HG03196 (cell line): ENCODE data around the gene RASD2.

ENCODE experiments used
- ATAC-seq: cut with Tn5 transposase; IDR thresholded peaks from one replicate; pipeline ENCODE4 v1.9.1; 2021; ENCODE audit not compliant: unreplicated experiment

Gene RASD2

DNA sequence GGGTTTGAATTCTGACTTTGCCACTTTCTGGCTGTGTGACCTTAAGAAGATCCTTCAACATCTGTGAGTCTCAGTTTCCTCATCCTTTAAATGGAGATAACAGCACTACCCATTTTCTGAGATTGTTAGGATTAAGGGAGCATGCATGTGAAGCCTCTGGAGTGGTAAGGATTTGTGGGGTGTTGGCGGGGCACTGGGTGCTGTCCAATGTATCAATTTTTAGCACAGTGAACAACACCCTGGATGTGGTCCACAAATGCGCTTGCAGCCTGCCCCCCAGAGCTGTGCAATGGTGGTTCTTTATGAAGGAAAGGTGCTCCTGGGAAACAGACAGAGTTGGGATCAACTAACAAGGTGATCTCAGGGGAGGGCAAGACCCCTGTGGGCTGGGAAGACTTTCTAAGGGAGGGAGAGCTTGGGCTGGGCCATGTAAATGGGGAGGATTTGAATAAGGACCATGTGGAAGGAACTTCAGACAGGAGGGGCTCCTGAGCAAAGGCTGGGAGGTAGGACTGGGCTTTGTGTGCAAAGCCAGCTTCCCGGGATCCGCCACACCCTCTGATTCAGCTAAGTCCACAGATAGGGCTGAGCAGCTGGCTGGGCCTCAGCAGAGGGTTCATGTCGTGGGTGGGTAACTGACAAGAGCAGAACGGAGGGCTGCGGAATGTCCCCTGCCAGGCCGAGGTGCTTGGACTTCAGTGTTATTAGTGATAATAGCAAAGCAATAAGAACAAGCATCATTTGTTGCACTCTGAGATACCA is 22.7 kb upstream of the RASD2 start:
- no peak for ATAC-seq

DNA sequence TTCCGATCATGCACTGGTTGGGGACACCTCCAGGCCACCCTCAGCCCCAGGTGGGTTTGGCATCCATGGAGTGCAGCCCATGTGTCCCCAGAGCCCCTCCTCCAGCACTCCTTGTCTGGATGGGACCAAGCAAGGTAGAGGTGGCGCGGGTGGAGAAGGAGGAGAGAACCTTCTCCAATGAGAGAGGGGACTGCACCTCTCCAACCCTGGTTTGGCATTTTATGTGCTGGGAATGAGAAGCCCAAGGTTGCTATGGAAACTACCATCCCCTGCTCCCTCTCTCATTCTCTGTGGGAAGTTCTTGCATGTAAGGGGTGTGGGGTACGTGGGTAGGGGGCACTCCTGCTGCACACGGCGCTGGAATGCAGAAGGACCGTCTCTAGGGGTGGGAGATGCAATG is 21.8 kb upstream of the RASD2 start:
- no peak for ATAC-seq

DNA sequence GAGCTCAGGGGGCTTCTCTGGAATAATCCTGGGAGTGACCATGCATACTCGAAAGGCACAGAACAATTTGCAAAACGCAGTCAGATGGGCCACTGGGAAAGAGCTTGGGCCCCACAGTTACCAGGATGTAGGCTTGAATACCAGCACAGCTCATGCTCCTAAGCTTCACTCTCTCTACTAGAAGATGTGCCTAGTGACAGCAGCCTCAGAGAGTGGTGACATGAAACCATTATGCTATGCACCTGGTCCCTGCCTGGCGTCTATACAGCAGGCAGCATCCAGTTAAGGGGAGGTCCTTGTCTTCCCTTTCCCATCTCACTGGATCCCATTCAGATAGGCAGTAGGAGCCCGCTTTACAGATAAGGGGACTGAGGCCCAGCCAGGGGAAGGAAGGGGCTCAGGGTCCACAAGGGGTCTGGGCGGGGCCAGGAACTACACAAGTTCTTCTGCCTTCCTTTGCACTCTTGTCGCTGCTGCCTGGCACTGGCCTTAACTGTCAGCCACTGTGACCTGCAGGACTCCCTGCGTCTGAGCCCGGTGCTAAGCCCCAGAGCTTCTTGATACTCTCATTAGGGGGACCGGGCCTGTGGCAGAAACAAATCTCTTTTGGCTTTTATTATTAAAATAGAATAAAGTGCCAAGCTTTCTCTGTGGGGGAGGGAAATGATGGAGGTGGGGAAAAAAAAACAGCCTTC is 21.2 kb upstream of the RASD2 start:
- ATAC-seq, result no peak

DNA sequence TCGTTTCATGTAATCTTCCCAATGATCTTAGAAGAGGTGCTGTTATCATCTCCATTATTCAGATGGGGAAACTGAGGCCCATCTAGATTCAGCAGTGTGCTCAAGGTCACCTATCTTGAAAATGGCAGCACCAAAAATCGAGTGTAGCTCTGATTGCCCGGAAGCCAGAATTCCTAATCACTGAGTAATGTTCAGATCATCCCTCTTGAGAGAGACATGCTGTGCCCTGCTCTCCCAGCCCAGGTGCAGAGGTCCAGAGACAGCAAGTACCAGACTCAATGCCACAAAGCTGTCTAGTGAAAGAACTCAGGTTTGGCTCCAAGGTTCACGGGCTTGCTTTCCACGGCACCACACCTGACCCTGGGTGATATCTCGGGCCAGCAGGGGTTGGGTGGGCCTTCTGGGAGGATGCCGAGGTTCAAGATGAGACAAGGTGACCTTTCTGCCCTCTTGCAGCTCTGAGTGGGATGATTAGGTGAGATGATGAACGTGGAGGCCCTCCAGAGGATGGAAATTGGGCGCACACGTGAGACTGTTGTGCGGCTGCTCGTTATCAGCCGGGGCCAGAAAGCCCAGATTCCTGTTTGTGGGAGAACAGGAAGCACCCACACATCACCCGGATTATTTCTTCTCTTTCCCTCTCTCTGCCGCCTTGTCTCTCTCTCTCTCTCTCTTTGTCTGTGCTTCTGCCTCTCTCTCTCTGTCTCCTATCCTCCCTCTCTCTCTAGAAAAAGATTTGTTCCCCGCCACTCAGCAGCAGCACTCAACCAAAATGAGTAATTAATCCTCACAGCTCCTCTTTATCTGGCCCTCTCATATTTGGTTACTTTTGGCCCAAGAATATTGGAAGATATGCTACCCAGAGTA is 19.0 kb upstream of the RASD2 start:
- no peak for ATAC-seq

DNA sequence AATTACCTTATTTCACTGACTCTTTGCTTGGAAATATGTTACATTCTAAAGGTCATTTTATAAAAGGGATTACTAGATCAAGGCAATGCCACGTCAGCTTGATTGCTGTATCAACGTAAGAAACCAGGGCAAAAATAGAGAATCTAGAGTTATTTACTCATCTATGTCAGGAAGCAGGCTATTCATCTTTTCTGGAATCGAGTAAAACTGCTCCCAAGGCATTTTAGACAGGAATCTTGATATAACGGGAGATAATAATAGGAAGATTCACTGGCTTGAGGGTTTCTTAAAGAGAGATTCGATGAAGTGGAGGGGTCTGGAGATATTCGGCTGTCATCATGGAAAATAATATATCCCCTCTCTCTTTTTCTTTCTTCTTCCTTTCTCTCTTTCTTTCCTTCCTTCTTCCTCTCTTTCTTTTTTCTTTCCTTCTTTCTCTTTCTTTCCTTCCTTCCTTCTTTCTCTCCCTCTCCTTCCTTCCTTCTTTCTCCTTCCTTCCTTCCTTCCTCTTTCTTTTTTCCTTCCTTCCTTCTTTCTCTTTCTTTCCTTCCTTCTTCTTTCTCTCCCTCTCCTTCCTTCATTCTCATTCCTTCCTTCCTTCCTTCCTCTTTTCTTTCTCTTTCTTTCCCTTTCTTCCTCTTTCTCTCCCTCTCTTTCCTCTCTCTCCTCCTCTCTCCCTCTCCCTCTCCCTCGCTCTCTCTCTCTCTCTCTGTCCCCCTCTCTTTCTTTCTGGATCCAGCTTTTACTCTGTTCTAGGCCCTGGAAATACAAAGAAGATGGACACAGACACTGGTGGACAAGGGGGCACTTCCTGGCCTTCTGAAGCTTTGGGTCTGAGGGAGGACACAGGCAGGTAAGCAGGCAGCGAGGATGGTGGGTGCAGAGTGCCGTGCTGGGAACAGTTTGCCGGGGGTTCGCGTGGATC is 18.1 kb upstream of the RASD2 start:
- no peak for ATAC-seq

DNA sequence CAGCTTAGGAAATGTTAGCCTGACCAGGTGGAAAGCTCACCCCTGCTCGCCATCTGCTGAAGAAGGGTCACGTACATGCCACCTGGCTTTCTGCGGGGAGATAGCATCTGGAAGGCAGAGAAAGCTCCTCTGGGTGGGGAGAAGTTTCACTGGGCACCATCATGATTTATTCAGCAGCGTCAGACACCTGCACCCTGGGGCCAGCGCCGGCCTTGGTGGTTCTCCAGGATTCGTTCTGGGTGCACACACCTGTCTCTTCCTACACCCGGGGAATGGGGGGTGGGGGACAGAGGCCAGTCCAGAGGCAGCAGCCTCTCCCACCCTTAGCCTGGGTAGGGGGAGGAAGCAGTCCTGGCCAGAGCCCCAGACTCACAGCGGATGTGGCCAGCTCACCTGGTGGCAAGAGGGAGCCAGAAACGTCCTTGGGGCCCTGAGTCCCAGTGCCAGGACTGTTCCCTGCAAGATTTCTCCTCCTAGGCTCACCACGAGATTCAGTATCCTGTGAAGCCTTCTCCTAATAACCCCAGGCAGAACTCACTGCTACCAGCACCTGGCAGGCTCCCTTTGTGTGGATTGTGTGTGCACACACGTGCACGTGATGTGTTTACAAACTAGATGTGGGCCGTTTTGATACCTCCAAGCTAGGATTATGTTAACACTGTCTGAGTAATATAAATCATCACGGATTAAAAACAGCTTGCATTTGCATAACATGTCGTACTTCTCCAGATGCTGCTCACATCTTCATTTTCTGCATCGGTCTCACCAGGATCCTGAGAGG is 17.3 kb upstream of the RASD2 start:
- no peak for ATAC-seq

DNA sequence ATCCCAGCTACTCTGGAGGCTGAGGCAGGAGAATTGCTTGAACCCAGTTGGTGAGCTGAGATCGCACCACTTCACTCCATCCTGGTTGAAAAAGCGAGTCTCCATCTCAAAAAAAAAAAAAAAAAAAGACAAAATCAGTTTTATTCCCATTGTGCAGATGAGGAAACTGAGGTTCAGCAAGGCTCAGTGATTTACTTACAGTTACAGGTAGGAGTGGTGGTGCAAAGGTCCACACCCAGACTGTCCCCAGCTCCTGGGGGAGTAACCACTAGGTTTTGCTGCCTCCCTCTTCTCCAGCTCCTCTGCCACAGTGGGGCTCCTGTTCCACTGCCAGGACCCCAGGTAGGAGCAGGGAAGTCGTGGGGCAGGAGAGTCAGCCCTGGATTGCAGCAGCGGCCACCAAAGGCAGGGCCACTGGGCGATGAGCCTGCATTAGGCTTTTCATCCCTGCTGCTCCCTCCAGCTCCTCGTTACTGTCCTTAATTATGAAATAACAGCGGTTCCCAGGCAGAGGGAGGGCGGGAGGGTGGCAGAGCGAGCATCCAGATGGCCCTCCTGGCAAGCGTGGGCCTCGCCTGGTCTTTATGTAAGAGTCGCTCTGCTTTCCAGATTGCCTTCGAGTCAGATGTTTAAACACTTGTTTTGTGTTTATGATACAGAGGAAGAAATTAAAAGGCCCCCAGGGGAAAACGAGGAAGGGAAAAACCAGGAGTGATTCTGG is 15.5 kb upstream of the RASD2 start:
- no peak for ATAC-seq

DNA sequence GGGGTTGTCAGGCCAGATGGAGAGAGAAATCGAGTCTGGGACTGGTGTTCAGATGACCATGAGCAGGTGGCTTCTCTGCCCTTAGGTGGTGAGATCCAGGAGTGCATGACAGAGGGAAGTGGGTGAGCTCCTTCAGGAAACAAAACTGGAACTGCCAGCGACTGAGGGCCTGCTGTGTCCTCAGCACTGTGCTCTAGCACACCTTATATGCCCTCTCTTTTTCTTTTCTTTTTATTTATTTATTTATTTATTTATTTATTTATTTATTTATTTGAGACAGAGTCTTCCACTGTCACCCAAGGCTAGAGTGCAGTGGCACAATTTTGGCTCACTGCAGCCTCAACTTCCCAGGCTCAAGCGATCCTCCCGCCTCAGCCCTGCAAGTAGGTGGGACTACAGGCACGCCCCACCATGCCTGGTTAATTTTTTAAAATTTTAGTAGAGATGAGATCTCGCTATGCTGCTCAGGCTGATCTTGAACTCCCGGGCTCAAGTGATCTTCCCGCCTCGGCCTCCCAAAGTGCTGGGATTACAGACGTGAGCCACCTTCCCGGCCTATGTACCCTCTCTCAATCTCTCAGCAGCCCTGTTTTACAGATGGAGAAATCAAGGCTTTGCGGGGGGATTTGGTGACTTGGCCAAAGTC is 14.8 kb upstream of the RASD2 start:
- ATAC-seq, result no peak

DNA sequence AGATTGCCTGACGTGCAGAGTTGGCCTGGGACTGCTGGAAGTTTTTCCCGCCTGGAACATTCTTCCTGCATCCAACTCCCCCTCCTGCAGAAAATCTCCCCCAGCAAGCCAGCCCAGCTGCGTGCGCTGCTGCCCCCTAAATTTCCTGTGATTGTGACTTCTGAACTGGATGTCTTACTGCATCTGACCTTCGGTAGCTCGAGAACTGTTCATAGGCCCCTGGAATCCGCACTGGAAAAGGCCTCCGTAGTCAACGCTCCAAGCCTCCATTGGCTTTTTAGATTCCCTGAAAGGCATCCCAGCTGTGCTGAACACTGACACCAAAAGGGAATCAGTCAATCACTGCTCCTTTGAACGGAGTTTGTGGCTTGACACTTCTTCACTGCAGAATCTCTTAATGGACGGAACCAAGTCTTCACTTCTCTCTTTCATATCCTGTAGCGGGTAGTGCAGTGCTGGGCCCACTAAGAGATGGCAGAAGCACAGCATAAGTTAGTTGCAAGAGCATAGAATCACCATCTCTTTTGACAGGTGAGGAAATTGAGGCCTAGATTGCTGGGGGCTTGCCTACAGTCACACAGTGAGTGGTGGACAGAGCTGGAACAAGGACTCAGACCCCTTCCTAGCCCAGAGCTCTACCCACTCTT is 14.2 kb upstream of the RASD2 start:
- ATAC-seq, result no peak

DNA sequence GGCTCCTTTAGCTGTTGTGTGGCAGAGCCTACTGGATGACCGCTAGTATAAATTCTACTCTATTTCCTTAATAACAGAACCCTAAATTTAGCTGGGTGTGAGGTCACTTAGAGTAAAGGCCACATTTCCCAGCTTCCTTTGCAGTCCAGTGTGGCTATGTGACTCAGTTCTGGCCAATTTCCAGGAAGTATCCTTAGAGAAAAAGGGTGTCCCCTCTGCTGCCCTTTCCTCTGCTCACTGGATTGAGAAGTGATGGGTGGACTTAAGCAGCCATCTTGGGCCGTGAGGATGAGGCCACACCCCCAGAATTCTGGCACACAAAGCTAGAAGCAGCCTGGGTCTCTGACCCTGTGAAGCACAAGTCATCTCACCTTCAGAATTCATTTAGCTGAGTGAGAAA is 11.7 kb upstream of the RASD2 start:
- no peak for ATAC-seq

DNA sequence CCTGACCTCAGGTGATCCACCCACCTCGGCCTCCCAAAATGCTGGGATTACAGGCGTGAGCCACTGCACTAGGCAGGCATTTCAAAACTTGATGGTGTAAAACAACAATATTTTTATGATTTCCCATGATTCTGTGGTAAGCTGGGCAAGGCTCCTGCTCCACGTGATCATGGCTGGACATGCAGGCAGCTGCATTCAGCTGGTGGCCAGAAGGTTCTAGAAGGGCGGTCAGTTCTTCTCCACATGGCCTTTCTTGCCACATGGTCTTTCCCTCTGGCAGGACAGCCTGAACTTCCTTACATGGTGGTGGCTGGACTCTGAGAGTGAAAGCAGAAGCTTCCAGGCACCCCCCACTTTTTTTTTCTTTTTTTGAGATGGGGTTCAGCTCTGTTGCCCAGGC is 9.9 kb upstream of the RASD2 start:
- no peak for ATAC-seq

DNA sequence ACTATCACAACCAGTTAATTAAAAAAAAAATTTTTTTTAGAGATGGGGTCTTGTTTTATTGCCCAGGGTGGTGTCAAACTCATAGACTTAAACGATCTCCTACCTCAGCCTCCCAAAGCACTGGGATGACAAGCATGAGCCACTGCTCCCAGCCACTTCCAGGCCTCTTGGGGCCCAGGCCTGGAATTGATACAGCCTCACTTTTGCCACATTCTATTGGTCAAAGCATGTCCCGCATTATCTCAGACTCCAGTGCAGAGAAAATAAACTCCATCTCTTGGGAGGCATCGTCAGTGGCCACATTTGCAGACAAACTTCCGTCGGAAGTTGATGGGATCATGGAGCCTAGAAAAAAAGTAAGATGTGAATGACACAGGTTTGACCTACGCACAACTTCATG is 9.4 kb upstream of the RASD2 start:
- no peak for ATAC-seq

DNA sequence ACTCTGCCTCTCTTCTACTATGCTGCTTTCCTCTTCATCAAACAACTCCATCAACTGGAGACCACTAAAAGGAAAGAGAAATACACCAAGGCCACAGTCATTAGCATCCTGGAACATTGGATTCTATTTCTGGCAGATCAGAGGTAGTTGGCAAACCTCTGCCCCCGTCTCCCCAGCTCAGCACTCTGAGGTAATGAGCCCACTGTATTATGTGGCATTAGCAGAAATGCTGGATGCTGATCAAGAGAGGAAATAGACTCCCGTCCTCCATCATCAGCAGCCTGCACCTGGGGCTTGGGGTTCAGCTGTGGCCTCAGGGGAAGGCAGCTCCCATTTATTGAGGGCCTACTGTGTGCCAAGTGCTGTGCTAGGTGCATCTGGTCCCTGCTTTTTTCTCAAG is 9.0 kb upstream of the RASD2 start:
- ATAC-seq, result no peak

DNA sequence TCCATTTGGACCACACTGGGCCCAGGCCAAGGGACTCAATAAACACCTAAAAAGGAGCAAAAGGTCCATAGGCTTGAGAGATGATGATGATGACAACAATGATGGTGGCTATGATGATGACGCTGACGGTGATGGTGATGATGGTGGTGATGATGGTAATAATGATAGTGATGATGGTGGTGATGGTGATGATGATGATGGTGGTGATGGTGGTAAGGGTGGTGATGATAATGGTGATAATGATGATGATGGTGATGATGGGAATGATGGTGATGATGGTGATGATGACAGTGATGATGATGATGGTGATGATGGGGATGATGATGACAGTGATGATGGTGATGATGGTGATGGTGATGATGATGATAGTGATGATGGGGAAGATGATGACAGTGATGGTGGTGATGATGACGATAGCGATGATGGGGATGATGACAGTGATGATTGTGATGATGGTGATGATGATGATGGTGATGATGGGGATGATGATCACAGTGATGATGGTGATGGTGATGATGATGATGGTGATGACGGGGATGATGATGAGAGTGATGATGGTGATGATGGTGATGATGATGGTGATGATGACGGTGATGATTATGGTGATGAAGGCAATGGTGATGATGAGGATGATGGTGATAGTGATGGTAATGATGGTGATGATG is 7.1 kb upstream of the RASD2 start:
- ATAC-seq, result no peak

DNA sequence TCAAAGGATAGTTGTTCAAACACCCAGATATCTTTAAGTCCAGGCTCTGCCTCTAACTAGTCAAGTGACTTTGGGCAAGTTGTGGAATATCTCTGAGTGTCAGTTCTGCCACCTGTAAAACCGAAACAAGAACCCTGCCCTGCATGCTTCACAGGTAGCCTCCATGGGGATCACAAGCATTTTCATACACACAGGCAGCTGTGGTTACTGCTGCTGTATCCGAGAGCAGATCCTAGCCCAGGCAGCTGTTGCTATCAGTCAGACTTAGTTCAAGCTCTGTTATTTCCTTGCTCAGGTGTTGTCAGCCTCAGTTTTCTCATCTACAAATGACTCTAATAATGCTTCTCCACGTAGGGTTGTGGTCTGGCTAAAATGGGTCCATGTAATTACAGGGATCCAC is 6.5 kb upstream of the RASD2 start:
- no peak for ATAC-seq

DNA sequence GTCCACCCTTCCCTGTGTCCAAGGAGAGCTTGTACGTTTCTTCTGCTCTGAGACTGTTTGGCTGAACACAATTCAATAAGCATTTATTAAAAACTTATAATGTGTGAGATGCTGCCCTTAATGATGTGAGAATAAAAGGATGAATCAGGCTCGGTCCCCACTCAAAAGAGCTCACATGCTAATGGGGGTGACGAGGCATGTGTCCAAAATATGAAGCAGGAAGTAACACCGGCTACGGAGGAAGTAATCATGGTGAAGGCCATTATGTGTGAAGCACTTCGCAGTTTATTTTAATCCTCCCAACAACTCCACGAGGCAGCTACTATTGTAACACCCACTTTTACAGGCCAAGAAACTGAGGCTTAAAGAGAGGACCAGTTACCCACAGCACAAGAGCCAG is 3.4 kb upstream of the RASD2 start:
- no peak for ATAC-seq

DNA sequence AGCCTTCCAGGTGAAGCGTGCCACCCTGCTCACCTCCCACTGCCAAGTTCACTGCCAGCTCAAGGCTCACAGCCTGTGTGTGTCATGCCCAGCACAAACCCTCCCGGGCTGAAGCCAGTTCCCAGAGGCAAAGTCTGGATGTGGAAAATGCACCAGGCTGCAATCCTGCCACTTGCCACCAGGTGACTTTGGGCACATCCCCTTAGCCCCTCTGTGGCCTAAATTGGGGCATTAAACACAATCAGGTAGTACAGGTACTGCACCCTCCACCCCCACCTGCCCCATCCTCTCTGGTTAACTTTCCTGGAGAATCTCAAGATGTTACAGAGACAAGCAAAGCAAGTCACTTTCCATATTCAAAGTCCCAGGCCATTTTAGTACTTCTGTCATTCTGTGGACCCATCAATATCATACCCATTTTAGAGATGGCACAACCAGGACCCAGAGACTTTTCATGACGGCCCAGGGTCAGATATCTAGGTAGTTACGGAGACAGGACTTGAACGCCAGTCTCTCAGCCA is 1.8 kb upstream of the RASD2 start:
- no peak for ATAC-seq

DNA sequence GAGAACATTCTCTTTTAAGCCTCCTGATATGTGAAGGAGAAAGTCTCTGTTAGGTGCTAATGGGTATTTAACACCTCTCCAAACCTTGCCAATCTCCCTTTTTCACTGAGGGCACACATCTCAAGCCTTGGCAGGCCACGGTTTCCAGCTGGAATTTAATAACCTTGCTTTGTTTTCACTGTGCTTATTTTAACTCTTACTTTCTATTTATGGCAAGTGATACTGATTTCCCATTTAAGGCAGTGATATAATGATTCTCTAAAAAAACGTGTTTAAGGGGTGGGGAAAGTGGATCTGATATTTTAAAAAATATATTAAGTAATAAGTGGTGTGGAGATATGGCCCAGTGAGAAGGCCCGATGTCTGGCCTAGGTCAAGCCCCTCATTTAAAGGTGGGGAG is 1.1 kb upstream of the RASD2 start:
- no peak for ATAC-seq
